Measurements from ENCODE around the gene TSPAN10. TPM values are rescaled to one million over a fixed set of nuclear protein-coding genes. Genes with fewer than 3 reads are reported as not detected.

The TSPAN10 gene
- 1 to 10 TPM in 1 of 4 donors, under 1 TPM in 3; 0.36 to 1.7 (median 0.67) TPM for total RNA-seq
- under 1 TPM; 0.46 to 0.76 (median 0.60) TPM for polyA plus RNA-seq

- Histone ChIP-seq H3K36me3 (no peaks in the 10 kb centered on the region), H3K4me3 (peak within 1 kb of the TSS; percentile 75 to 95 (median 82)), H3K4me1 (peaks cover 3 to 34% (median 31%) of the 10 kb centered on the region in 4 donors), H3K27me3 (no peaks in the 10 kb centered on the region), H3K9me3 (no peaks in the 10 kb centered on the region), H3K27ac (peak within 1 kb of the TSS; percentile 86 to 95 (median 90))
- WGBS, 2 donors, result 1% methylated on average over 77 of the region's 77 CpGs
- intact Hi-C loops (cut with DNase I), result loop anchor here (2.0 to 5.0 kb wide), 2 partner anchors 30 to 46 kb away; partner anchors contain the start of genes ARL16, CCDC137, HGS and OXLD1
- peak; percentile 84 to 95 (median 90) for TF ChIP-seq POLR2AphosphoS5 (IDR thresholded peaks at IDR 0.05)
- TF ChIP-seq EP300 (IDR thresholded peaks at IDR 0.05), result no peak
- TF ChIP-seq POLR2A (IDR thresholded peaks at IDR 0.05), result no peak
- TF ChIP-seq, protein P1, sequence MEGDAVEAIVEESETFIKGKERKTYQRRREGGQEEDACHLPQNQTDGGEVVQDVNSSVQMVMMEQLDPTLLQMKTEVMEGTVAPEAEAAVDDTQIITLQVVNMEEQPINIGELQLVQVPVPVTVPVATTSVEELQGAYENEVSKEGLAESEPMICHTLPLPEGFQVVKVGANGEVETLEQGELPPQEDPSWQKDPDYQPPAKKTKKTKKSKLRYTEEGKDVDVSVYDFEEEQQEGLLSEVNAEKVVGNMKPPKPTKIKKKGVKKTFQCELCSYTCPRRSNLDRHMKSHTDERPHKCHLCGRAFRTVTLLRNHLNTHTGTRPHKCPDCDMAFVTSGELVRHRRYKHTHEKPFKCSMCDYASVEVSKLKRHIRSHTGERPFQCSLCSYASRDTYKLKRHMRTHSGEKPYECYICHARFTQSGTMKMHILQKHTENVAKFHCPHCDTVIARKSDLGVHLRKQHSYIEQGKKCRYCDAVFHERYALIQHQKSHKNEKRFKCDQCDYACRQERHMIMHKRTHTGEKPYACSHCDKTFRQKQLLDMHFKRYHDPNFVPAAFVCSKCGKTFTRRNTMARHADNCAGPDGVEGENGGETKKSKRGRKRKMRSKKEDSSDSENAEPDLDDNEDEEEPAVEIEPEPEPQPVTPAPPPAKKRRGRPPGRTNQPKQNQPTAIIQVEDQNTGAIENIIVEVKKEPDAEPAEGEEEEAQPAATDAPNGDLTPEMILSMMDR (IDR thresholded peaks at IDR 0.05), result no peak
- DNase-seq, result peak; percentile 94
These were observed at the start of gene TSPAN10, which contains the start of gene NPLOC4 for GRCh38 chr17:81636505-81637288. Gene TSPAN10, plus strand, starts transcription at chr17:81637196. Its CDS starts 5,217 bp downstream, at chr17:81642413. Gene NPLOC4, minus strand, starts transcription at chr17:81637112. Its CDS starts 182 bp downstream, at chr17:81636930.

GRCh38 chr17:81589612-81590011 lies 47.4 kb upstream of the TSPAN10 start:
- H3K9me3 ChIP-seq, result no peaks in the 10 kb centered on the region
- H3K36me3 ChIP-seq, result peaks cover 17 to 98% (median 55%) of the 10 kb centered on the region in 4 donors
- intact Hi-C loops (cut with DNase I), result no loop called here
- WGBS, 2 donors, result 94 to 97% methylated on average over 5 of the region's 5 CpGs
- H3K4me1 ChIP-seq, result no peaks in the 10 kb centered on the region
- no peak overlapping the region for H3K27ac ChIP-seq
- no peak for DNase-seq
- H3K4me3 ChIP-seq, result no peak overlapping the region
- no peaks in the 10 kb centered on the region for H3K27me3 ChIP-seq
- no peak for TF ChIP-seq POLR2A (IDR thresholded peaks at IDR 0.05)
- TF ChIP-seq POLR2AphosphoS5 (IDR thresholded peaks at IDR 0.05), result no peak
- TF ChIP-seq, protein P1 (IDR thresholded peaks at IDR 0.05), result no peak
- no peak for TF ChIP-seq EP300 (IDR thresholded peaks at IDR 0.05)

- 95 to 96% methylated on average over 8 of the region's 8 CpGs for WGBS, 2 donors
- intact Hi-C loops (cut with DNase I), result no loop called here
These were observed 46.9 kb upstream of the TSPAN10 start for GRCh38 chr17:81590121-81590520.

GRCh38 chr17:81591971-81592370 lies 45.0 kb upstream of the TSPAN10 start:
- Histone ChIP-seq H3K9me3 (no peaks in the 10 kb centered on the region), H3K27ac (no peak overlapping the region), H3K27me3 (no peaks in the 10 kb centered on the region), H3K36me3 (peaks cover 20 to 100% (median 63%) of the 10 kb centered on the region in 4 donors), H3K4me3 (no peak overlapping the region), H3K4me1 (no peaks in the 10 kb centered on the region)
- 95 to 96% methylated on average over 14 of the region's 14 CpGs for WGBS, 2 donors
- TF ChIP-seq, protein P1 (IDR thresholded peaks at IDR 0.05), result no peak
- TF ChIP-seq EP300 (IDR thresholded peaks at IDR 0.05) (no peak), POLR2AphosphoS5 (IDR thresholded peaks at IDR 0.05) (no peak), POLR2A (IDR thresholded peaks at IDR 0.05) (no peak)
- DNase-seq, result no peak
- intact Hi-C loops (cut with DNase I), result no loop called here

More at GRCh38 chr17:81590121-81590520, 46.9 kb upstream of the TSPAN10 start:
- Histone ChIP-seq H3K27ac (no peak overlapping the region), H3K27me3 (no peaks in the 10 kb centered on the region), H3K9me3 (no peaks in the 10 kb centered on the region), H3K4me1 (no peaks in the 10 kb centered on the region), H3K36me3 (peaks cover 19 to 100% (median 57%) of the 10 kb centered on the region in 4 donors), H3K4me3 (no peak overlapping the region)
- no peak for TF ChIP-seq EP300 (IDR thresholded peaks at IDR 0.05)
- TF ChIP-seq POLR2AphosphoS5 (IDR thresholded peaks at IDR 0.05), result no peak
- TF ChIP-seq POLR2A (IDR thresholded peaks at IDR 0.05), result no peak
- TF ChIP-seq, protein P1 (IDR thresholded peaks at IDR 0.05), result no peak
- DNase-seq, result no peak

Measured in sigmoid colon (tissue), 7 donors.